GM18861 (cell line): Measurements from ENCODE around the gene ZSCAN18.
"Not testable (repeated sequence)": the region's sequence is repeated elsewhere in the genome, so short reads cannot be mapped to it uniquely, and the experiment has no call there.

ENCODE experiments used
- ATAC-seq: cut with Tn5 transposase; IDR thresholded peaks from one replicate; pipeline ENCODE4 v1.9.1; 2021; ENCODE audit not compliant: unreplicated experiment

Gene ZSCAN18

GRCh38 chr19:58097781-58098681 lies at the start of gene ZSCAN18:
Gene ZSCAN18, minus strand, starts transcription at chr19:58098231. Its CDS starts 7,964 bp downstream, at chr19:58090267.
- ATAC-seq = no peak

- ATAC-seq = not testable (repeated sequence)
Observed at GRCh38 chr19:58147475-58147874, 49.4 kb upstream of the ZSCAN18 start.

GRCh38 chr19:58145849-58146248 lies 47.8 kb upstream of the ZSCAN18 start:
- ATAC-seq = no peak

- ATAC-seq = no peak
Observed at GRCh38 chr19:58134244-58134643, 36.2 kb upstream of the ZSCAN18 start.

GRCh38 chr19:58129284-58129683 lies 31.3 kb upstream of the ZSCAN18 start:
- no peak for ATAC-seq

- no peak for ATAC-seq
Observed at GRCh38 chr19:58128041-58128685, 30.1 kb upstream of the ZSCAN18 start.

GRCh38 chr19:58123354-58123753 lies 25.3 kb upstream of the ZSCAN18 start:
- no peak for ATAC-seq

GRCh38 chr19:58118979-58119733 lies 21.1 kb upstream of the ZSCAN18 start:
- no peak for ATAC-seq

GRCh38 chr19:58117841-58118575 lies 20.0 kb upstream of the ZSCAN18 start:
- no peak for ATAC-seq

- no peak for ATAC-seq
Observed at GRCh38 chr19:58108546-58108817, 10.5 kb upstream of the ZSCAN18 start.

GRCh38 chr19:58107778-58108545 lies 9.9 kb upstream of the ZSCAN18 start:
- no peak for ATAC-seq

- ATAC-seq = no peak
Observed at GRCh38 chr19:58098682-58098998, 609 bp upstream of the ZSCAN18 start.

- ATAC-seq = no peak
Observed at GRCh38 chr19:58097349-58097748, 682 bp downstream of the ZSCAN18 start.

- ATAC-seq = no peak
Observed at GRCh38 chr19:58096884-58097283, 1.1 kb downstream of the ZSCAN18 start.

GRCh38 chr19:58095328-58095727 lies 2.7 kb downstream of the ZSCAN18 start:
- no peak for ATAC-seq

- no peak for ATAC-seq
Observed at GRCh38 chr19:58093071-58093470, 5.0 kb downstream of the ZSCAN18 start.

GRCh38 chr19:58091251-58091995 lies 6.6 kb downstream of the ZSCAN18 start:
- ATAC-seq = no peak

- no peak for ATAC-seq
Observed at GRCh38 chr19:58089846-58090245, 8.2 kb downstream of the ZSCAN18 start.

- no peak for ATAC-seq
Observed at GRCh38 chr19:58088521-58089052, 9.4 kb downstream of the ZSCAN18 start.
